ENCODE data around the gene PCK1. TPM values are rescaled to one million over a fixed set of nuclear protein-coding genes. Genes with fewer than 3 reads are reported as not detected.

Gene PCK1
- not detected in 2 replicates for total RNA-seq

DNA sequence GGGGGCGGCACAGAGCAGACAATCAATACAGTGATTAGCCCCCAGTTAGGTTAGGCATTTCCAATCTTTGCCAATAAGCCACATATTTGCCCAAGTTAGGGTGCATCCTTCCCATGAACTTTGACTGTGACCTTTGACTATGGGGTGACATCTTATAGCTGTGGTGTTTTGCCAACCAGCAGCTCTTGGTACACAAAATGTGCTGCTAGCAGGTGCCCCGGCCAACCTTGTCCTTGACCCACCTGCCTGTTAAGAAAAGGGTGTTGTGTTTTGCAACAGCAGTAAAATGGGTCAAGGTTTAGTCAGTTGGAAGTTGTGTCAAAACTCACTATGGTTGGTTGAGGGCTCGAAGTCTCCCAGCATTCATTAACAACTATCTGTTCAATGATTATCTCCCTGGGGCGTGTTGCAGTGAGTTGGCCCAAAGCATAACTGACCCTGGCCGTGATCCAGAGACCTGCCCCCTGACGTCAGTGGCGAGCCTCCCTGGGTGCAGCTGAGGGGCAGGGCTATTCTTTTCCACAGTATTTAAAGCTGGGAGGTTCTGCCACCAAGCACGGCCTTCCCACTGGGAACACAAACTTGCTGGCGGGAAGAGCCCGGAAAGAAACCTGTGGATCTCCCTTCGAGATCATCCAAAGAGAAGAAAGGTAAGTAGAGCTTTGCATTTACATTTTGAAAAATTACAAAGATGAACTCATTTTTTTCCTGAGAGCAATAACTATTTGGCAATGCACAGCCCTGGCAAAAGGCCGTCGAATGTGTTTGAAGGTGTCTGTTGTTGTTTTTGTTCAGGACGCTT, at the start of gene PCK1:
Gene PCK1 (plus strand): TSS at position 557 of the 802 bp plus-strand sequence. CDS start 302 bp downstream, outside the sequence.

DNA sequence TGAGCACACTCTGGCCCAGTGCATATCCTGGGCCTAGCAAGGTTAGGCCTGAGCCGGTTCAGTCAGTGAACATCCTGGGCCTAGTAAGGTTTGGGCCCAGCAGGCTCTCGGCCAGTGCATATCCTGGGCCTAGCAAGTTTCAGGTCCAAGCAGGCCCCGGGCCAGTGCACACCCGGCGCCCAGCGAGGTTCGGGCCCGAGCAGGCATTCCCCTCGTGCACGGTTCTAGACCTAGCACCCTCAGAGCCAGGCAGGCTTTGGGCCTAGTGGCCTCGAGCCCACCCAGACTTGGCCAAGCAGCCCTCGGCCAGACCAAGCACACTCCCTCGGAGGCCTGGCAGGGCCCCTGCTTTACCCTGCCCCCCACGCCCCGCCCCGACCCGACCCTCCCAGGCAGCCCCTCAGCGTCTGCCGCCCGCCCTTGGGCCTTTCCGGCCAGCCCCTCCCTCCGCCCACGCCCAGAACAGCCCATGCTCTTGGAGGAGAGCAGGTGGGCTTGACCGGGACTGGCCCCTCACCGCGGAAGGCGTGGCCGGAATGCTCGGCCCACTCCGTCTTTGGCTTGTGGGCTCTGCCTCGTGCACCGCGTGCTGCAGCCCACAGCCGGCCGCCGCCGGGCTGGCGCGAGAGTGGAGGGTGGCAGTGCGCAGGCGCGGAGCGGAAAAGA, 36.3 kb upstream of the PCK1 start, which contains the start of gene CTCFL:
Gene CTCFL (minus strand): TSS at position 630 of the 666 bp plus-strand sequence. CDS start 935 bp downstream, outside the sequence.

Other genes starting within 250 kb of the PCK1 start
- gene SPO11, start 231.3 kb upstream of the PCK1 start, total RNA-seq: not detected in 2 replicates
- 25.2 and 25.8 TPM in 2 replicates for gene RAE1, start 209.9 kb upstream of the PCK1 start, total RNA-seq
- 3.7 TPM in 2 replicates for gene RBM38, start 169.7 kb upstream of the PCK1 start, total RNA-seq
- gene CTCFL, start 36.0 kb upstream of the PCK1 start, total RNA-seq: not detected in 2 replicates
- not detected in 2 replicates for gene ZBP1, start 59.3 kb downstream of the PCK1 start, total RNA-seq
- 2.6 and 2.7 TPM in 2 replicates for gene PMEPA1, start 148.9 kb downstream of the PCK1 start, total RNA-seq